HEK293 (cell line): Measurements from ENCODE around the gene FSTL4.

ENCODE experiments used
- CTCF ChIA-PET: fragments of 350-600 bp; formaldehyde crosslinking; extraction: SDS; loops from one replicate; lab custom pipeline; 2021; ENCODE audit warnings: antibody characterized with exemption; lab: Yijun Ruan, JAX
- POLR2A ChIA-PET: fragments of 300-600 bp; formaldehyde crosslinking; extraction: SDS; loops from one replicate; lab custom pipeline; 2020; ENCODE audit warnings: antibody characterized with exemption, inconsistent platforms; lab: Yijun Ruan, JAX
- H3K27ac ChIP-seq: fragments of 200-500 bp; sonication (Bioruptor generic); 2 replicates; pipeline ENCODE4 v1.5.1; 2014; ENCODE audit warnings: low read depth, low read length, control low read depth, inconsistent platforms; ENCODE audit errors: extremely low read depth
- H3K36me3 ChIP-seq, 2 experiments: fragments of 200-500 bp in 1 of 2; sonication (Bioruptor generic) in 1 of 2; 1 replicate in 1 of 2; 2 replicates in 1 of 2; pipeline ENCODE4 v1.5.1; 2014 to 2017; ENCODE audit warnings: inconsistent platforms in 2 of 2, low read length in 2 of 2; ENCODE audit not compliant: control insufficient read depth in 2 of 2, insufficient read depth in 1 of 2
- H3K4me1 ChIP-seq: fragments of 200-500 bp; sonication (Bioruptor generic); 2 replicates; pipeline ENCODE4 v1.5.1; 2014; ENCODE audit warnings: mild to moderate bottlenecking, low read length, inconsistent platforms; ENCODE audit not compliant: control insufficient read depth, insufficient read depth
- H3K4me3 ChIP-seq: 2 replicates; pipeline ENCODE4 v1.5.1; 2011; ENCODE audit warnings: low read depth, mild to moderate bottlenecking, control low read depth, low read length, moderate library complexity
- H3K9me3 ChIP-seq: fragments of 200-500 bp; sonication (Bioruptor generic); 2 replicates; pipeline ENCODE4 v1.5.1; 2014; ENCODE audit warnings: low read depth, low read length, inconsistent platforms; ENCODE audit not compliant: control insufficient read depth, insufficient read depth
- FEZF1 ChIP-seq: fragments of 450-650 bp; formaldehyde crosslinking; IDR thresholded peaks from 2 replicates; pipeline ENCODE4 v1.5.1; 2016; ENCODE audit warnings: missing biosample characterization, missing genetic modification characterization
- GLI4 ChIP-seq: fragments of 450-650 bp; formaldehyde crosslinking; IDR thresholded peaks from 2 replicates; pipeline ENCODE4 v1.5.1; 2016; ENCODE audit warnings: missing biosample characterization, missing genetic modification characterization
- HIC1 ChIP-seq: fragments of 450-650 bp; formaldehyde crosslinking; IDR thresholded peaks from 2 replicates; pipeline ENCODE4 v1.5.1; 2016; ENCODE audit warnings: missing biosample characterization, missing genetic modification characterization
- KLF1 ChIP-seq: fragments of 450-650 bp; formaldehyde crosslinking; IDR thresholded peaks from 2 replicates; pipeline ENCODE4 v1.5.1; 2016; ENCODE audit warnings: missing biosample characterization, missing genetic modification characterization
- PRDM1 ChIP-seq: fragments of 450-650 bp; formaldehyde crosslinking; IDR thresholded peaks from 2 replicates; pipeline ENCODE4; 2016; ENCODE audit warnings: missing biosample characterization, missing genetic modification characterization
- PRDM4 ChIP-seq: fragments of 450-650 bp; formaldehyde crosslinking; IDR thresholded peaks from 2 replicates; pipeline ENCODE4 v1.5.1; 2017; ENCODE audit warnings: missing biosample characterization, missing genetic modification characterization
- SALL2 ChIP-seq: fragments of 450-650 bp; formaldehyde crosslinking; IDR thresholded peaks from 2 replicates; pipeline ENCODE4 v1.5.0; 2017; ENCODE audit warnings: missing biosample characterization, mild to moderate bottlenecking, missing genetic modification characterization, borderline replicate concordance
- SETDB1 ChIP-seq: IDR thresholded peaks from one replicate; pipeline ENCODE4 v1.6.1; 2017; ENCODE audit warnings: mild to moderate bottlenecking, low read length, moderate library complexity, mixed read lengths; ENCODE audit not compliant: insufficient read length
- ZNF175 ChIP-seq: fragments of 450-650 bp; formaldehyde crosslinking; IDR thresholded peaks from 2 replicates; pipeline ENCODE4 v1.5.1; 2016; ENCODE audit warnings: missing biosample characterization, missing genetic modification characterization
- ZNF335 ChIP-seq: fragments of 450-650 bp; formaldehyde crosslinking; conservative IDR thresholded peaks from 2 replicates; pipeline ENCODE4 v1.5.1; 2016; ENCODE audit warnings: missing biosample characterization, missing genetic modification characterization
- ZNF514 ChIP-seq: fragments of 450-650 bp; formaldehyde crosslinking; IDR thresholded peaks from 2 replicates; pipeline ENCODE4 v1.5.1; 2016; ENCODE audit warnings: missing biosample characterization, missing genetic modification characterization
- ZSCAN16 ChIP-seq: fragments of 450-650 bp; formaldehyde crosslinking; IDR thresholded peaks from 2 replicates; pipeline ENCODE4 v1.5.1; 2016; ENCODE audit warnings: missing biosample characterization, missing genetic modification characterization
- ZSCAN4 ChIP-seq: fragments of 450-650 bp; formaldehyde crosslinking; IDR thresholded peaks from 2 replicates; pipeline ENCODE4 v1.5.1; 2017; ENCODE audit warnings: missing biosample characterization, missing genetic modification characterization
- TF ChIP-seq, protein P1 (sequence below): fragments of 450-650 bp; formaldehyde crosslinking; conservative IDR thresholded peaks from 2 replicates; pipeline ENCODE4 v1.5.1; 2016; ENCODE audit warnings: low read depth, missing biosample characterization, missing genetic modification characterization
- TF ChIP-seq, protein P2 (sequence below): fragments of 450-650 bp; formaldehyde crosslinking; IDR thresholded peaks from 2 replicates; pipeline ENCODE4 v1.5.1; 2016; ENCODE audit warnings: missing biosample characterization, missing genetic modification characterization

The FSTL4 gene

GRCh38 chr5:133469846-133470245 is 142.5 kb downstream of the FSTL4 start (continued):
- TF ChIP-seq HIC1 (tag by site-specific recombination) (no peak), ZSCAN4 (tag by site-specific recombination) (no peak), PRDM4 (tag by site-specific recombination) (no peak), FEZF1 (tag by site-specific recombination) (no peak)

DNA sequence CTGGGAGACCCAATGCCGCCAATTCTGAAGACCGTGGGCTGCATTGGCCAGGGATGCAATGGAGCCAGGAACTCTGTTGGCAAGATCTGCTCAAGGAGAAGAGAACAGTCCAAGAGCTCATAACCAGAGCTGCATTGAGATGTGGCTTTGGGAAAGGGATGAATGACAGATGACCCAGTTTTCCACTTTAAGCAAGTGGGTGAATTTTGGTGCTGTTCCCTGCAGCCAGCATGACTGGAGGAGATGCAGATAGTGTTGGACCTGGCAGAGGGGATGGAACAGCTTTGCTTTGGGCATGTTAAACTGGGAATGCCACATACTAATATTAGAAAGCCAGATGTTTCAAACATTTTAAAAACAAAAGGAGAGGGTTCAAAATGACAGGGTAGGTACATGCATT is 143.1 kb downstream of the FSTL4 start:
- ChIA-PET POLR2A (no interaction called here), CTCF (interaction anchor here (1.5 to 2.0 kb wide), 2 partner anchors 9 to 84 kb away, joined by 4 to 10 read pairs; no protein-coding TSS in a partner anchor)
- Histone ChIP-seq H3K9me3 (no peaks in the 10 kb centered on the region), H3K4me3 (no peak overlapping the region), H3K4me1 (peaks cover 3% of the 10 kb centered on the region; the same call in 1 of the 2 replicates), H3K36me3 (no peaks in the 10 kb centered on the region), H3K27ac (no peak overlapping the region)
- TF ChIP-seq SALL2 (tag by site-specific recombination) = no peak
- TF ChIP-seq, protein P1, sequence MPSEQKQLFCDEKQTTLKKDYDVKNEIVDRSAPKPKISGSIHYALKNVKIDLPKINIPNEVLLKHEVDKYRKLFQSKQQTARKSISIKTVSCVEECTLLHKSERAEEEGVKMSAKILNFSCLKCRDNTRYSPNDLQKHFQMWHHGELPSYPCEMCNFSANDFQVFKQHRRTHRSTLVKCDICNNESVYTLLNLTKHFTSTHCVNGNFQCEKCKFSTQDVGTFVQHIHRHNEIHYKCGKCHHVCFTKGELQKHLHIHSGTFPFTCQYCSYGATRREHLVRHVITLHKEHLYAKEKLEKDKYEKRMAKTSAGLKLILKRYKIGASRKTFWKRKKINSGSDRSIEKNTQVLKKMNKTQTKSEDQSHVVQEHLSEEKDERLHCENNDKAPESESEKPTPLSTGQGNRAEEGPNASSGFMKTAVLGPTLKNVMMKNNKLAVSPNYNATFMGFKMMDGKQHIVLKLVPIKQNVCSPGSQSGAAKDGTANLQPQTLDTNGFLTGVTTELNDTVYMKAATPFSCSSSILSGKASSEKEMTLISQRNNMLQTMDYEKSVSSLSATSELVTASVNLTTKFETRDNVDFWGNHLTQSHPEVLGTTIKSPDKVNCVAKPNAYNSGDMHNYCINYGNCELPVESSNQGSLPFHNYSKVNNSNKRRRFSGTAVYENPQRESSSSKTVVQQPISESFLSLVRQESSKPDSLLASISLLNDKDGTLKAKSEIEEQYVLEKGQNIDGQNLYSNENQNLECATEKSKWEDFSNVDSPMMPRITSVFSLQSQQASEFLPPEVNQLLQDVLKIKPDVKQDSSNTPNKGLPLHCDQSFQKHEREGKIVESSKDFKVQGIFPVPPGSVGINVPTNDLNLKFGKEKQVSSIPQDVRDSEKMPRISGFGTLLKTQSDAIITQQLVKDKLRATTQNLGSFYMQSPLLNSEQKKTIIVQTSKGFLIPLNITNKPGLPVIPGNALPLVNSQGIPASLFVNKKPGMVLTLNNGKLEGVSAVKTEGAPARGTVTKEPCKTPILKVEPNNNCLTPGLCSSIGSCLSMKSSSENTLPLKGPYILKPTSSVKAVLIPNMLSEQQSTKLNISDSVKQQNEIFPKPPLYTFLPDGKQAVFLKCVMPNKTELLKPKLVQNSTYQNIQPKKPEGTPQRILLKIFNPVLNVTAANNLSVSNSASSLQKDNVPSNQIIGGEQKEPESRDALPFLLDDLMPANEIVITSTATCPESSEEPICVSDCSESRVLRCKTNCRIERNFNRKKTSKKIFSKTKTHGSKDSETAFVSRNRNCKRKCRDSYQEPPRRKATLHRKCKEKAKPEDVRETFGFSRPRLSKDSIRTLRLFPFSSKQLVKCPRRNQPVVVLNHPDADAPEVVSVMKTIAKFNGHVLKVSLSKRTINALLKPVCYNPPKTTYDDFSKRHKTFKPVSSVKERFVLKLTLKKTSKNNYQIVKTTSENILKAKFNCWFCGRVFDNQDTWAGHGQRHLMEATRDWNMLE (tag by site-specific recombination) = no peak
- no peak for TF ChIP-seq ZNF514 (tag by site-specific recombination)
- no peak for TF ChIP-seq GLI4 (tag by site-specific recombination)
- TF ChIP-seq, protein P2, sequence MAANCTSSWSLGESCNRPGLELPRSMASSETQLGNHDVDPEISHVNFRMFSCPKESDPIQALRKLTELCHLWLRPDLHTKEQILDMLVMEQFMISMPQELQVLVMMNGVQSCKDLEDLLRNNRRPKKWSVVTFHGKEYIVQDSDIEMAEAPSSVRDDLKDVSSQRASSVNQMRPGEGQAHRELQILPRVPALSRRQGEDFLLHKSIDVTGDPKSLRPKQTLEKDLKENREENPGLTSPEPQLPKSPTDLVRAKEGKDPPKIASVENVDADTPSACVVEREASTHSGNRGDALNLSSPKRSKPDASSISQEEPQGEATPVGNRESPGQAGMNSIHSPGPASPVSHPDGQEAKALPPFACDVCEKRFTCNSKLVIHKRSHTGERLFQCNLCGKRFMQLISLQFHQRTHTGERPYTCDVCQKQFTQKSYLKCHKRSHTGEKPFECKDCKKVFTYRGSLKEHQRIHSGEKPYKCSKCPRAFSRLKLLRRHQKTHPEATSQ (tag by site-specific recombination) = no peak
- TF ChIP-seq ZNF175 (tag by site-specific recombination) = no peak
- no peak for TF ChIP-seq ZSCAN16 (tag by site-specific recombination)
- TF ChIP-seq PRDM1 (tag by site-specific recombination) = no peak
- no peak for TF ChIP-seq ZNF335
- TF ChIP-seq KLF1 (tag by site-specific recombination) = no peak
- TF ChIP-seq SETDB1 = no peak
